Stimulated activated CD4-positive, alpha-beta T cell treated with anti-CD3 and anti-CD28 coated beads, Interleukin-1b, Interleukin-23, amount 100 ng/mL, for 1 hour (primary cell): ENCODE results near the gene ZNF746.
"Not testable (repeated sequence)": the region's sequence is repeated elsewhere in the genome, so short reads cannot be mapped to it uniquely, and the experiment has no call there.

Source experiments
- DNase-seq, 2 donors: peaks; one replicate each; pipeline ENCODE4 v3.0.0-alpha.2; 2020; ENCODE audit warnings: low read depth in 2 of 2

ZNF746 gene

GRCh38 chr7:149497467-149498261 lies at the start of gene ZNF746:
ZNF746 (minus strand) TSS chr7:149497809; CDS start chr7:149497536, 273 bp downstream.
- DNase-seq: peak; percentile 58 to 66

DNA sequence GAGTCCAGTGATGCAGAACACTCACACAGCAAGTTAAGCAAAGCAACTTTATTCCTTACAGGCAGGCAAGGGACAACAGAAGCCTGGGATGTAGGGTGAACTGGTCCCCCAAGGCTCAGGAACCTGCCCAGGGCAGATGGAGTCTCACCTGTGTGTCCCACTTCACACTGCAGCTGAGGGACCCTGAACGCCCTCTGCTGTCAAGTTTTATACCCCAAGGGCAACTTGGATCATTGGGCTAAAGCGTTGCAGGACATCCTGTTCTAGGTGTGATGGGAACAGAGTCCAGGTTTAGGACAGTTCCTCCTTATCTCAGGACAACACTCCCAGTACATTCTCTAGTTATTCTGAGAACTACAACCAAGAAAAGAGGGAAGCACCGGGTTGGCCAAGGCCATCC lies 49.5 kb upstream of the ZNF746 start:
- no peak for DNase-seq

DNA sequence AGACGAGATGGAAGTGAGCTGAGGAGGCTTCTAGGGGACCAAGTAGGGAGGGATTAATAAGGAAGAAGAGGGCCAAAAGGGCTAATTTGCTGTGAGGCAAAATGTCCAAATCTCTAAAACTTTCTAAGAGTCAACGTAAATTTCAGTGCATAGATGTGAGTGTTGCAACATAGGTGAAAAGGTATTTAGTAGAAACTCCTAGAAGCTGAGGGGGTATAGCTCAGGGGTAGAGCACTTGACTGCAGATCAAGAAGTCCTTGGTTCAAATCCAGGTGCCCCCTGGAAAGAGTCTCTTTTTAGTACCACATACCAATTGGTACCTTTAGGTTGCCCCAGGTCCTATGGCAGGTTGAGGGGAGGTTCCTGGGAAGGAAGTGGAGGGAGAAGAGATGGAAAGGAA lies 48.7 kb upstream of the ZNF746 start:
- DNase-seq: no peak

GRCh38 chr7:149544028-149544427 lies 46.4 kb upstream of the ZNF746 start:
- DNase-seq: no peak

- no peak for DNase-seq
These were observed 35.0 kb upstream of the ZNF746 start for GRCh38 chr7:149532654-149533053.

DNA sequence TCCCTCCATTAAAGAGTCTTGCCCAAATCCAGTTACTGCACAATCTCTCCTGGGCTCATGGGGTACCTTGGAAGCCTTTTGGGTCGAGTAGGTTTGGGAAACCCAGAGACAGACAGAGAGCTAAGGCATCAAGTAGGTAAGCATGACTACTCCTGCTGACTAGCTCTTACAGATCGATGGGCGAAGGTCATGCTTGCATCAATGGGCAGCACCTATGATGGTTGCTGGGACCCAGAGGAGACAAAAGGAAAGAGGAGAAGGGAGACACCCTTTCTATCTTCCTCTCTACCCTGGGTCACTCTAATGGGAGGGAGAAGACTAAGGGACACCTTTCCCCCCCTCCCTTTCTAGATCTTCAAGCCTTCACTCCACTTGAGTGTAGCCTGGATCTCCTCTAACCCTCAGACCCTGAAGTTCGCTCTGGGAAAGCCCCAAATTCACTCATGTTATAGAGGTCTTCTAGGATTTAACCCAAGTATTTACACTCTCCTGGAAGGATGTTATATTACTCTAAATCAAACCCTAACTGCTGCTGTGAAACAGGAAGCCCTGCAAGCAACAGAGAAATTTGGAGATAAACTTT lies 31.6 kb upstream of the ZNF746 start:
- DNase-seq: no peak

GRCh38 chr7:149527414-149527813 lies 29.8 kb upstream of the ZNF746 start:
- no peak for DNase-seq

DNA sequence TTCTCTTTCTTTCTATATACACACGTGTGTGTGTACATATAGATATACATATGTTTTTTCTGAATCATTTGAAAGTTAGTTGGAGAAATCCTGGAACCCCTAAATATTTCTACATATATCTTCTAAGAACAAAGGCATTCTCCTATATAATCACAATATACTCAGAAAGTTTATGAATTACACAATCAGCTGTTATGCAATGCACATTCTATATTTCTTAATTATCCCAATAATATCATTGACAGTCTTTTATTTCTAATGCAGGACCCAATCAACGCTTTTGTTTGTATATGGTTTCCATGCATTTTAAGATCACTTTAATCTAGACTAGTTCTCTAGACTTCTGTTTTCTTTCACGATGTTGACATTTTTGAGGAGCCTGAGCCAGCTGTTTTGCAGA lies 27.7 kb upstream of the ZNF746 start:
- DNase-seq: no peak

- DNase-seq: no peak
These were observed 26.8 kb upstream of the ZNF746 start for GRCh38 chr7:149524394-149524793.

DNA sequence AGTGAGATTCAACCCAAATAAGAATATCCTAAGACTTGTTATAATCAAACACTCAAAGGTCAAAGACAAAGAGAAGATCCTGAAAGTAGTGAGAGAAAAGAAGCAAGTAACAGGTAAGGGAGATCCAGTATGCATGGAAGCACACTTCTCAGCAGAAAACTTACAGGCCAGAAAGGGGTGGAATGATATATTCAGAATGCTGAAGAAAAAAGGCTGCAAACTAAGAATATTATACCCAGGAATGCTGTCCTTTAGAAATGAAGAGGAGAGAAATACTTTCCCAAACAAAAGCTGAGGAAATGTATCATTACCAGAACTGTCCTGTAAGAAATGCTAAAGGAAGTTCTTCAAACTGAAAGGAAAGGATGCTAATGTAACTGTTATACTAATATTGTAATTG lies 12.6 kb upstream of the ZNF746 start:
- DNase-seq: no peak

DNA sequence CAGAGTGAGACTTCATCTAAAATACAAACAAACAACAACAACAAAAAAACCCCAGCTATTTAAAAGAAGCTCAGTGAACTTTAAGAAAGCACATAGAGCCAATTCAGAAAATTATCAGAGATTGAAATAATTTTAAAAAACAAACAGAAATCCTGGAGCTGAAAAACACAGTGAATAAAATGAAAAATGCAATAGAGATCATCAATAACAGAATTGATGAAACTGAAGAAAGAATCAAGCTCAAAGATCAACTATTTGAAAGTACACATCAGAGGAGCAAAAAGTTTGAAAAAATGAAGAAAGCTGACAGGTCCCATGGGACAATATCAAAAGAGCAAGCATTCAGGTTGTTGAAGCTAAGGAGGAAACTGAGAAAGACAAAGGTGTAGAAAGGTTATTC lies 12.2 kb upstream of the ZNF746 start:
- DNase-seq: no peak

GRCh38 chr7:149505551-149505950 lies 7.9 kb upstream of the ZNF746 start:
- no peak for DNase-seq

GRCh38 chr7:149501651-149502050 lies 4.0 kb upstream of the ZNF746 start:
- no peak for DNase-seq

- no peak for DNase-seq
These were observed 3.3 kb upstream of the ZNF746 start for GRCh38 chr7:149500910-149501309.

DNA sequence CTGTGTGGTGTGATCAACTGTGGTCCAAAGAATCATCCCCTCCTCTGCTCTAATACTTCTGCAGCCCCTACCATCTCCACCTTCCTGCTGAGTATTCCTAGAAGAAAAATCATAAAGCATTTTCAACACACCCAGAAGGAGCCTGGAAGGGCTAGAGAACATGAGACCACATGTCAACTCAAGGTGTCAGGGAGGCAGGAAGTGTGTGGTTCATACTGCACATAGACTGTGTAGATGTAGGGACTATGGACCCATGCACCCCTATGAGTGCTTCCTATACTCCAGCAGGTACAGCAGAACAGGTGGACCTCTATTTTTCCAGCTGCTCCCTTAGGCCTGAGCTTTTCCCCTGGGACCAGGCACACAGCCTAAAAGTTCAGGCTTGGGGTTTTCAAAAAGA lies 2.6 kb upstream of the ZNF746 start:
- no peak for DNase-seq

DNA sequence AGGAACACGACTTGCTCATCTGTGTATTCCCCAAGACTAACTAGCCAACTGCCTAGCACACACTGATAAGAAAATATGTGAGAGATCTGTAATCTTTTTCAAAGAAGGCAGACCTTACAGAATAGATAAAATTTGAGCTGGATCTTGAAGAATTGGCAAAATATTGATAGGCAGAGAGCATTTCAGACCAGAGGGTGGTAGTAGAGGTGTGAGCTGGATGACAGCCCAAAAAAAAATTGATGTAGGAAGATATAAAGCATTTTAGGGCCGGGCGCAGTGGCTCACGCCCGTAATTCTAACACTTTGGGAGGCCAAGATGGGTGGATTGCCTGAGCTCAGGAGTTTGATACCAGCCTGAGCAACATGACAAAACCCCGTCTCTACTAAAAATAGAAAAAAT lies 1.2 kb upstream of the ZNF746 start:
- DNase-seq: no peak

DNA sequence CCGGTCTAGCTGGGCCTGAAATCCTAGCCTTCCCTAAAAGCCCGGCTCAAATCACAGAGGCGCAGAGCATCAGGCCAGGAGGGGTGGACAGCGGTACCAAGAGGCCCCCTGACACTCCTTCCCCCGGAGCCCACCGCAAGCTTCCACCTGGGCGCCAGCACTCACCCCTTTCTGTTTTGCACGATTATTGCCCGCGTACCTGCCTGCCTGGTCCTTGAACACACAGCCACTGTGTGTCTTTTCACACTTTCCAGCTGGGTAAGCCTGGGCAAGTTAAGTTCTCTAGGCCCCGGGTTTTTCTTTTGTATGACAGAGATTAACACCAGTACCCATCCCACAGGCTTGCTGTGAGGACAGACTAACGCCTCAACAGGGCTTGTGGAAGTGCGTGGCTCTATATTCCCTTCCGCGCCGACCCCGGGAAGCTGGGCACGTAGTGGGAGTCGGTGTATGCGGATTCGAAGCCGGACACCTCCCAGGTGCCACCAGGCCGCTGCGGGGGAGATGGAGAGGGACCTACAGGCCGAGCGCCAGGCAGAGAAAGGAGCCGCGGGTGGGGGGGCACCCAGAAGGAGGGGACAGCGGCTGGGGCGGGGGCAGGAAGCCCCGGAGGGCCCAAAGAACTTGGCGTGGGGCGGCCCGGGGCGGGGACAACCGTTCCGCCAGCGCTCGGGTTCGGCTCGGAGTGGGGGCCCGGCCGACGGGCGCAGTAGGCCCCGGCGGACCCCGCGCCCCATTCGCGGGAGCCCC lies 792 bp downstream of the ZNF746 start:
- no peak for DNase-seq

DNA sequence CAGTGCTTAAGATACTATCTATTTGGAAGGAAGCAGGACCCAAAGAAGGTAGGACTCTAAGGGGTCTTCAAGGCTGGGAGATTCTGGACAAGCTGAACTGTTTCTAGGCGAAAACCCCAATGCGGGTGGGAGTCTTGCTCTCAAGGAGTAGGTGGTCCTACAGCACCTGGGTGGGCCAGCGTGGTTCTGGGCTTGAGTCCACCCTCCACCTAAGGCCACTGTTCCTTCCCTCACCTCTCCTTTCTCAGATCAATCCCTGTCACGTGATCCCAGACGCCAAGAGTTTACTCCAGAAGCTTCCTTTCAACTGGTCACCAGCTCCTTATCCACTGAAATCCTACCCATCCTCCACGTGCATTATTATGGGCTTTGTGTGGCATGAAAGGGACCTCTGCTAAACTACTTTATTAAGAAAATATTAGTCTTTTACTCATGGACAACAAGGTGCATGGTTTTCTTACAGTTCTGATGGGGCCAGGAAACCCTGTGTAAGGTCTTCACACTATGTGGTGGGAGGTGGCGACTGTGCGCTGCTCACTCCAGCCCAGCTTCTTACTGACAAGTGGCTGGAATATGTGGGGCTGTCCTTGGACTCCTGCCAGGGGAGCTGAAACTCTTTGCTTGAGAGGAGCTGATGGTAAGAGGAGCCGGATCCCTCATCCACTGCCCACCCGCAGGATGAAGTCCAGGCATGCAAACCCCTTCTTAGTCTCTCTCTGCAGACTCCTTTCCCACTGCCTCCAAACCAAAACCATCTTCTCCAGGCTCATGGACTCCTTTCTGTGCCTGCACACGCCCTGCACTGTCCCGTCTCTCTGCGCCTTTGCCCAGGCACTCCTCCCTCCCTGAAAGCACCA lies 1.6 kb downstream of the ZNF746 start:
- DNase-seq: no peak

- DNase-seq: no peak
These were observed 2.8 kb downstream of the ZNF746 start for GRCh38 chr7:149494738-149495368.

DNA sequence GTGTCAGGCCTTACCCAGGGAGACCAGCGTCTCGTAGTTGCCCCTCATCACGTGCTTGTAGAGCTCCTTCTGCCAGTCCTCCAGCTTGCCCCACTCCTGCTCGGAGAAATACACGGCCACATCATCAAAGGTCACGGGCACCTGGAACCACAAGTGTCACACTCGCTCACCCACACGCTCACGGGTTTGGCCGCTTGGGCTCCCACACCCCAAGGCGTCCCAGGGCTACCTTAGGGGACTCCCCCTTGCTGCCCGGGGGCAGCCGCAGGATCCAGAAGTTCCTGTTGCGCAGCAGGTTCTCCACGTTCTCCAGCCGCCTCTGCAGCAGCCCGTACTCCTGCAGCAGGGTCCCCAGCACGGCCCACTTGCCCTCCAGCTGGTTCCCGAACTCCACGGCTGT lies 3.6 kb downstream of the ZNF746 start:
- DNase-seq: not testable (repeated sequence)

DNA sequence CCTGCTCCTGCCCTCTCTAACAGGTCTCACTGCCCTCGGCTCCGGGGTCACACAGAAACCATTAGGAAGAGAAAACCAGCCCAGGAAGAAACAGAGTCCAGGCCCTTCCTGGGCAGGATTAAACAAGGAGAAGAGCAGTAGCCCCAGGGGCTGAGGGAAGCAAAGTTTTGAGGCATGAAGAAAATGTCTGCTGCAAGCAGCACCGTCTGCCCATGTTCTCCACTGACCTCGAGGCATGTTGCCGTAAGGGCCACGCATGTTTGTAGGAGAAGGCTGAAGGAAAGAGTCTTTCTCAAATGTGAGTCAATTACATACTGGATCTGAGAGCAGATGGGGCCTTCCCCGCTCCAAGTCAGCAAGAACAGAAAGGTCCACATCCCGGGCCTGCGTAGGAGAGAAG lies 4.2 kb downstream of the ZNF746 start:
- no peak for DNase-seq
